ENCODE data around the gene SMC1A. TPM values are rescaled to one million over a fixed set of nuclear protein-coding genes. Genes with fewer than 3 reads are reported as not detected.

Gene SMC1A
- total RNA-seq, 4 donors from 2014 or later: 28.9 to 33.9 (median 32.2) TPM

GRCh38 chrX:53357799-53358530 lies 64.5 kb downstream of the SMC1A start:
- Histone ChIP-seq H3K9me3 (no peaks in the 10 kb centered on the region), H3K4me1 (no peaks in the 10 kb centered on the region), H3K27ac (no peak overlapping the region), H3K27me3 (no peaks in the 10 kb centered on the region), H3K4me3 (no peak overlapping the region), H3K36me3 (no peaks in the 10 kb centered on the region)
- no peak for DNase-seq (ENCODE audit: low spot score in 2 of 2)
- 42% methylated on average over 7 of the region's 8 CpGs for WGBS
- TF ChIP-seq POLR2AphosphoS5 (IDR thresholded peaks at IDR 0.05) (no peak), EP300 (IDR thresholded peaks at IDR 0.05) (no peak), POLR2A (IDR thresholded peaks at IDR 0.05) (no peak), CTCF (IDR thresholded peaks at IDR 0.05) (no peak)

- no peak for TF ChIP-seq POLR2A (IDR thresholded peaks at IDR 0.05)
- no peak for TF ChIP-seq EP300 (IDR thresholded peaks at IDR 0.05)
- no peak for TF ChIP-seq POLR2AphosphoS5 (IDR thresholded peaks at IDR 0.05)
- TF ChIP-seq CTCF (IDR thresholded peaks at IDR 0.05): no peak
- Histone ChIP-seq H3K9me3 (no peaks in the 10 kb centered on the region), H3K4me1 (no peaks in the 10 kb centered on the region), H3K27ac (no peak overlapping the region), H3K36me3 (no peaks in the 10 kb centered on the region), H3K4me3 (no peak overlapping the region), H3K27me3 (no peaks in the 10 kb centered on the region)
- DNase-seq (ENCODE audit: low spot score in 2 of 2): no peak
- 63% methylated on average over 14 of the region's 14 CpGs for WGBS
Measured at GRCh38 chrX:53356186-53356585, 66.3 kb downstream of the SMC1A start.

GRCh38 chrX:53354669-53355068 lies 67.8 kb downstream of the SMC1A start:
- H3K27ac ChIP-seq: no peak overlapping the region
- no peaks in the 10 kb centered on the region for H3K27me3 ChIP-seq
- no peak overlapping the region for H3K4me3 ChIP-seq
- 77% methylated on average over 2 of the region's 2 CpGs for WGBS
- H3K36me3 ChIP-seq: no peaks in the 10 kb centered on the region
- no peaks in the 10 kb centered on the region for H3K9me3 ChIP-seq
- no peaks in the 10 kb centered on the region for H3K4me1 ChIP-seq
- DNase-seq (ENCODE audit: low spot score in 2 of 2): no peak
- no peak for TF ChIP-seq CTCF (IDR thresholded peaks at IDR 0.05)
- TF ChIP-seq POLR2A (IDR thresholded peaks at IDR 0.05): no peak
- TF ChIP-seq POLR2AphosphoS5 (IDR thresholded peaks at IDR 0.05): no peak
- no peak for TF ChIP-seq EP300 (IDR thresholded peaks at IDR 0.05)

- Histone ChIP-seq H3K36me3 (no peaks in the 10 kb centered on the region), H3K27ac (no peak overlapping the region), H3K4me1 (no peaks in the 10 kb centered on the region), H3K9me3 (no peaks in the 10 kb centered on the region), H3K4me3 (no peak overlapping the region), H3K27me3 (no peaks in the 10 kb centered on the region)
- WGBS: 49% methylated on average over 2 of the region's 2 CpGs
- no peak for DNase-seq (ENCODE audit: low spot score in 2 of 2)
- TF ChIP-seq EP300 (IDR thresholded peaks at IDR 0.05): no peak
- TF ChIP-seq CTCF (IDR thresholded peaks at IDR 0.05): no peak
- no peak for TF ChIP-seq POLR2A (IDR thresholded peaks at IDR 0.05)
- no peak for TF ChIP-seq POLR2AphosphoS5 (IDR thresholded peaks at IDR 0.05)
Measured at GRCh38 chrX:53347948-53348347, 74.5 kb downstream of the SMC1A start.

GRCh38 chrX:53340852-53341645 lies 81.4 kb downstream of the SMC1A start:
- Histone ChIP-seq H3K27me3 (no peaks in the 10 kb centered on the region), H3K4me1 (no peaks in the 10 kb centered on the region), H3K9me3 (no peaks in the 10 kb centered on the region), H3K36me3 (no peaks in the 10 kb centered on the region), H3K27ac (no peak overlapping the region), H3K4me3 (no peak overlapping the region)
- 70% methylated on average over 7 of the region's 12 CpGs for WGBS
- TF ChIP-seq POLR2A (IDR thresholded peaks at IDR 0.05) (no peak), EP300 (IDR thresholded peaks at IDR 0.05) (no peak), CTCF (IDR thresholded peaks at IDR 0.05) (no peak)
- DNase-seq (ENCODE audit: low spot score in 2 of 2): no peak
